Right ventricle myocardium inferior (tissue), 1 donor: ENCODE results near the gene PRR29. TPM values are rescaled to one million over a fixed set of nuclear protein-coding genes. Genes with fewer than 3 reads are reported as not detected.

Source experiments
- total RNA-seq: library from RNA; stranded (reverse); fragmentation: NEBNext Ultra II Directional; extraction: Animal tissue kit (Norgen Biotek cat#: 25700); gene quantifications from one replicate; pipeline ENCODE4 v1.2.1, GENCODE V29; 2021
- donor health status: DM: no; HTN: yes; CAD: no; lungs with severe emphysema.

The PRR29 gene
- total RNA-seq, 1 donor from 2014 or later, result 0.51 TPM

Other genes starting within 250 kb of the PRR29 start
- 90.5 TPM for gene CCDC47, start 224.8 kb upstream of the PRR29 start, total RNA-seq
- 45.9 TPM for gene DDX42, start 224.2 kb upstream of the PRR29 start, total RNA-seq
- 145 TPM for gene PSMC5, start 170.9 kb upstream of the PRR29 start, total RNA-seq
- 34.2 TPM for gene FTSJ3, start 170.7 kb upstream of the PRR29 start, total RNA-seq
- gene SMARCD2, start 155.7 kb upstream of the PRR29 start, total RNA-seq, result 29.2 TPM
- gene CSH2, start 124.7 kb upstream of the PRR29 start, total RNA-seq, result not detected
- not detected for gene GH2, start 116.4 kb upstream of the PRR29 start, total RNA-seq
- gene CSH1, start 101.8 kb upstream of the PRR29 start, total RNA-seq, result not detected
- not detected for gene CSHL1, start 87.1 kb upstream of the PRR29 start, total RNA-seq
- gene GH1, start 79.5 kb upstream of the PRR29 start, total RNA-seq, result not detected
- gene CD79B, start 66.0 kb upstream of the PRR29 start, total RNA-seq, result 6.9 TPM
- 0.32 TPM for gene SCN4A, start 25.4 kb upstream of the PRR29 start, total RNA-seq
- gene ICAM2, start 22.3 kb downstream of the PRR29 start, total RNA-seq, result 38.0 TPM
- 7.1 TPM for gene ERN1, start 131.8 kb downstream of the PRR29 start, total RNA-seq